ENCODE results near the gene VRK3. TPM values are rescaled to one million over a fixed set of nuclear protein-coding genes. Genes with fewer than 3 reads are reported as not detected.

Gene VRK3
- total RNA-seq, 1 experiment from 2014 or later, result 33.4 TPM

GRCh38 chr19:49951806-49952478 is 73.2 kb downstream of the VRK3 start (continued):
- TF ChIP-seq, protein P1, sequence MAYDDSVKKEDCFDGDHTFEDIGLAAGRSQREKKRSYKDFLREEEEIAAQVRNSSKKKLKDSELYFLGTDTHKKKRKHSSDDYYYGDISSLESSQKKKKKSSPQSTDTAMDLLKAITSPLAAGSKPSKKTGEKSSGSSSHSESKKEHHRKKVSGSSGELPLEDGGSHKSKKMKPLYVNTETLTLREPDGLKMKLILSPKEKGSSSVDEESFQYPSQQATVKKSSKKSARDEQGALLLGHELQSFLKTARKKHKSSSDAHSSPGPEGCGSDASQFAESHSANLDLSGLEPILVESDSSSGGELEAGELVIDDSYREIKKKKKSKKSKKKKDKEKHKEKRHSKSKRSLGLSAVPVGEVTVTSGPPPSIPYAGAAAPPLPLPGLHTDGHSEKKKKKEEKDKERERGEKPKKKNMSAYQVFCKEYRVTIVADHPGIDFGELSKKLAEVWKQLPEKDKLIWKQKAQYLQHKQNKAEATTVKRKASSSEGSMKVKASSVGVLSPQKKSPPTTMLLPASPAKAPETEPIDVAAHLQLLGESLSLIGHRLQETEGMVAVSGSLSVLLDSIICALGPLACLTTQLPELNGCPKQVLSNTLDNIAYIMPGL (CRISPR knock-in tag; IDR thresholded peaks at IDR 0.05), result no peak
- TF ChIP-seq SMAD4 (CRISPR knock-in tag; IDR thresholded peaks at IDR 0.05) (no peak), RORB (CRISPR knock-in tag; IDR thresholded peaks at IDR 0.05) (no peak), FOXP1 (CRISPR knock-in tag; IDR thresholded peaks at IDR 0.05; ENCODE audit: borderline replicate concordance) (no peak)
- TF ChIP-seq, protein P2, sequence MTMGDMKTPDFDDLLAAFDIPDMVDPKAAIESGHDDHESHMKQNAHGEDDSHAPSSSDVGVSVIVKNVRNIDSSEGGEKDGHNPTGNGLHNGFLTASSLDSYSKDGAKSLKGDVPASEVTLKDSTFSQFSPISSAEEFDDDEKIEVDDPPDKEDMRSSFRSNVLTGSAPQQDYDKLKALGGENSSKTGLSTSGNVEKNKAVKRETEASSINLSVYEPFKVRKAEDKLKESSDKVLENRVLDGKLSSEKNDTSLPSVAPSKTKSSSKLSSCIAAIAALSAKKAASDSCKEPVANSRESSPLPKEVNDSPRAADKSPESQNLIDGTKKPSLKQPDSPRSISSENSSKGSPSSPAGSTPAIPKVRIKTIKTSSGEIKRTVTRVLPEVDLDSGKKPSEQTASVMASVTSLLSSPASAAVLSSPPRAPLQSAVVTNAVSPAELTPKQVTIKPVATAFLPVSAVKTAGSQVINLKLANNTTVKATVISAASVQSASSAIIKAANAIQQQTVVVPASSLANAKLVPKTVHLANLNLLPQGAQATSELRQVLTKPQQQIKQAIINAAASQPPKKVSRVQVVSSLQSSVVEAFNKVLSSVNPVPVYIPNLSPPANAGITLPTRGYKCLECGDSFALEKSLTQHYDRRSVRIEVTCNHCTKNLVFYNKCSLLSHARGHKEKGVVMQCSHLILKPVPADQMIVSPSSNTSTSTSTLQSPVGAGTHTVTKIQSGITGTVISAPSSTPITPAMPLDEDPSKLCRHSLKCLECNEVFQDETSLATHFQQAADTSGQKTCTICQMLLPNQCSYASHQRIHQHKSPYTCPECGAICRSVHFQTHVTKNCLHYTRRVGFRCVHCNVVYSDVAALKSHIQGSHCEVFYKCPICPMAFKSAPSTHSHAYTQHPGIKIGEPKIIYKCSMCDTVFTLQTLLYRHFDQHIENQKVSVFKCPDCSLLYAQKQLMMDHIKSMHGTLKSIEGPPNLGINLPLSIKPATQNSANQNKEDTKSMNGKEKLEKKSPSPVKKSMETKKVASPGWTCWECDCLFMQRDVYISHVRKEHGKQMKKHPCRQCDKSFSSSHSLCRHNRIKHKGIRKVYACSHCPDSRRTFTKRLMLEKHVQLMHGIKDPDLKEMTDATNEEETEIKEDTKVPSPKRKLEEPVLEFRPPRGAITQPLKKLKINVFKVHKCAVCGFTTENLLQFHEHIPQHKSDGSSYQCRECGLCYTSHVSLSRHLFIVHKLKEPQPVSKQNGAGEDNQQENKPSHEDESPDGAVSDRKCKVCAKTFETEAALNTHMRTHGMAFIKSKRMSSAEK (CRISPR knock-in tag; IDR thresholded peaks at IDR 0.05; ENCODE audit: borderline replicate concordance), result no peak

- H3K36me3 Mint-ChIP-seq, result no peaks in the 10 kb centered on the region
- peaks cover 28% of the 10 kb centered on the region for H3K4me1 Mint-ChIP-seq
- H3K9me3 Mint-ChIP-seq, result peaks cover 9% of the 10 kb centered on the region; the same call in 1 of the 2 replicates
- no peak overlapping the region for H3K4me3 Mint-ChIP-seq
- ChIA-PET POLR2A (no interaction called here), CTCF (interaction anchor here (3.1 kb wide), 1 partner anchor 13 kb away, joined by 8 read pairs; no protein-coding TSS in a partner anchor)
- no peak overlapping the region for H3K27ac Mint-ChIP-seq
- TF ChIP-seq JAZF1 (CRISPR knock-in tag; IDR thresholded peaks at IDR 0.05) (no peak), PRRX2 (CRISPR knock-in tag; IDR thresholded peaks at IDR 0.05) (no peak), OVOL2 (CRISPR knock-in tag; IDR thresholded peaks at IDR 0.05; ENCODE audit: borderline replicate concordance) (no peak), ATF1 (CRISPR knock-in tag; IDR thresholded peaks at IDR 0.05) (no peak), ZNF317 (CRISPR knock-in tag; IDR thresholded peaks at IDR 0.05; ENCODE audit: borderline replicate concordance, low read depth) (no peak), ERG (CRISPR knock-in tag; IDR thresholded peaks at IDR 0.05) (no peak), ZNF232 (CRISPR knock-in tag; IDR thresholded peaks at IDR 0.05) (no peak), EMX1 (CRISPR knock-in tag; IDR thresholded peaks at IDR 0.05) (no peak), RORB (CRISPR knock-in tag; IDR thresholded peaks at IDR 0.05) (no peak), FOXJ3 (CRISPR knock-in tag; IDR thresholded peaks at IDR 0.05; ENCODE audit: borderline replicate concordance) (no peak), FOXP1 (CRISPR knock-in tag; IDR thresholded peaks at IDR 0.05; ENCODE audit: borderline replicate concordance) (no peak)
- TF ChIP-seq, protein P3, sequence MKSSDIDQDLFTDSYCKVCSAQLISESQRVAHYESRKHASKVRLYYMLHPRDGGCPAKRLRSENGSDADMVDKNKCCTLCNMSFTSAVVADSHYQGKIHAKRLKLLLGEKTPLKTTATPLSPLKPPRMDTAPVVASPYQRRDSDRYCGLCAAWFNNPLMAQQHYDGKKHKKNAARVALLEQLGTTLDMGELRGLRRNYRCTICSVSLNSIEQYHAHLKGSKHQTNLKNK (CRISPR knock-in tag; IDR thresholded peaks at IDR 0.05), result no peak
- TF ChIP-seq, protein P4, sequence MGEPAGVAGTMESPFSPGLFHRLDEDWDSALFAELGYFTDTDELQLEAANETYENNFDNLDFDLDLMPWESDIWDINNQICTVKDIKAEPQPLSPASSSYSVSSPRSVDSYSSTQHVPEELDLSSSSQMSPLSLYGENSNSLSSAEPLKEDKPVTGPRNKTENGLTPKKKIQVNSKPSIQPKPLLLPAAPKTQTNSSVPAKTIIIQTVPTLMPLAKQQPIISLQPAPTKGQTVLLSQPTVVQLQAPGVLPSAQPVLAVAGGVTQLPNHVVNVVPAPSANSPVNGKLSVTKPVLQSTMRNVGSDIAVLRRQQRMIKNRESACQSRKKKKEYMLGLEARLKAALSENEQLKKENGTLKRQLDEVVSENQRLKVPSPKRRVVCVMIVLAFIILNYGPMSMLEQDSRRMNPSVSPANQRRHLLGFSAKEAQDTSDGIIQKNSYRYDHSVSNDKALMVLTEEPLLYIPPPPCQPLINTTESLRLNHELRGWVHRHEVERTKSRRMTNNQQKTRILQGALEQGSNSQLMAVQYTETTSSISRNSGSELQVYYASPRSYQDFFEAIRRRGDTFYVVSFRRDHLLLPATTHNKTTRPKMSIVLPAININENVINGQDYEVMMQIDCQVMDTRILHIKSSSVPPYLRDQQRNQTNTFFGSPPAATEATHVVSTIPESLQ (CRISPR knock-in tag; IDR thresholded peaks at IDR 0.05), result no peak
- TF ChIP-seq, protein P5, sequence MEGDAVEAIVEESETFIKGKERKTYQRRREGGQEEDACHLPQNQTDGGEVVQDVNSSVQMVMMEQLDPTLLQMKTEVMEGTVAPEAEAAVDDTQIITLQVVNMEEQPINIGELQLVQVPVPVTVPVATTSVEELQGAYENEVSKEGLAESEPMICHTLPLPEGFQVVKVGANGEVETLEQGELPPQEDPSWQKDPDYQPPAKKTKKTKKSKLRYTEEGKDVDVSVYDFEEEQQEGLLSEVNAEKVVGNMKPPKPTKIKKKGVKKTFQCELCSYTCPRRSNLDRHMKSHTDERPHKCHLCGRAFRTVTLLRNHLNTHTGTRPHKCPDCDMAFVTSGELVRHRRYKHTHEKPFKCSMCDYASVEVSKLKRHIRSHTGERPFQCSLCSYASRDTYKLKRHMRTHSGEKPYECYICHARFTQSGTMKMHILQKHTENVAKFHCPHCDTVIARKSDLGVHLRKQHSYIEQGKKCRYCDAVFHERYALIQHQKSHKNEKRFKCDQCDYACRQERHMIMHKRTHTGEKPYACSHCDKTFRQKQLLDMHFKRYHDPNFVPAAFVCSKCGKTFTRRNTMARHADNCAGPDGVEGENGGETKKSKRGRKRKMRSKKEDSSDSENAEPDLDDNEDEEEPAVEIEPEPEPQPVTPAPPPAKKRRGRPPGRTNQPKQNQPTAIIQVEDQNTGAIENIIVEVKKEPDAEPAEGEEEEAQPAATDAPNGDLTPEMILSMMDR (IDR thresholded peaks at IDR 0.05), result no peak
- TF ChIP-seq, protein P6, sequence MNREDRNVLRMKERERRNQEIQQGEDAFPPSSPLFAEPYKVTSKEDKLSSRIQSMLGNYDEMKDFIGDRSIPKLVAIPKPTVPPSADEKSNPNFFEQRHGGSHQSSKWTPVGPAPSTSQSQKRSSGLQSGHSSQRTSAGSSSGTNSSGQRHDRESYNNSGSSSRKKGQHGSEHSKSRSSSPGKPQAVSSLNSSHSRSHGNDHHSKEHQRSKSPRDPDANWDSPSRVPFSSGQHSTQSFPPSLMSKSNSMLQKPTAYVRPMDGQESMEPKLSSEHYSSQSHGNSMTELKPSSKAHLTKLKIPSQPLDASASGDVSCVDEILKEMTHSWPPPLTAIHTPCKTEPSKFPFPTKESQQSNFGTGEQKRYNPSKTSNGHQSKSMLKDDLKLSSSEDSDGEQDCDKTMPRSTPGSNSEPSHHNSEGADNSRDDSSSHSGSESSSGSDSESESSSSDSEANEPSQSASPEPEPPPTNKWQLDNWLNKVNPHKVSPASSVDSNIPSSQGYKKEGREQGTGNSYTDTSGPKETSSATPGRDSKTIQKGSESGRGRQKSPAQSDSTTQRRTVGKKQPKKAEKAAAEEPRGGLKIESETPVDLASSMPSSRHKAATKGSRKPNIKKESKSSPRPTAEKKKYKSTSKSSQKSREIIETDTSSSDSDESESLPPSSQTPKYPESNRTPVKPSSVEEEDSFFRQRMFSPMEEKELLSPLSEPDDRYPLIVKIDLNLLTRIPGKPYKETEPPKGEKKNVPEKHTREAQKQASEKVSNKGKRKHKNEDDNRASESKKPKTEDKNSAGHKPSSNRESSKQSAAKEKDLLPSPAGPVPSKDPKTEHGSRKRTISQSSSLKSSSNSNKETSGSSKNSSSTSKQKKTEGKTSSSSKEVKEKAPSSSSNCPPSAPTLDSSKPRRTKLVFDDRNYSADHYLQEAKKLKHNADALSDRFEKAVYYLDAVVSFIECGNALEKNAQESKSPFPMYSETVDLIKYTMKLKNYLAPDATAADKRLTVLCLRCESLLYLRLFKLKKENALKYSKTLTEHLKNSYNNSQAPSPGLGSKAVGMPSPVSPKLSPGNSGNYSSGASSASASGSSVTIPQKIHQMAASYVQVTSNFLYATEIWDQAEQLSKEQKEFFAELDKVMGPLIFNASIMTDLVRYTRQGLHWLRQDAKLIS (CRISPR knock-in tag; IDR thresholded peaks at IDR 0.05; ENCODE audit: borderline replicate concordance), result no peak
- ATAC-seq, result no peak
- no peak for DNase-seq (ENCODE audit: low spot score)
- H3K27me3 Mint-ChIP-seq (ENCODE audit: low read depth), result no peaks in the 10 kb centered on the region
Measured at GRCh38 chr19:49950956-49951526, 74.1 kb downstream of the VRK3 start.

Data from WTC11 (cell line).